GM19328 (cell line): ENCODE data around the gene ADCY9.
"Not testable (repeated sequence)": the region's sequence is repeated elsewhere in the genome, so short reads cannot be mapped to it uniquely, and the experiment has no call there.

Source experiments
- ATAC-seq: cut with Tn5 transposase; IDR thresholded peaks from one replicate; pipeline ENCODE4 v1.9.1; 2021; ENCODE audit warnings: mild to moderate bottlenecking, moderate library complexity; ENCODE audit not compliant: unreplicated experiment

The ADCY9 gene

GRCh38 chr16:4038448-4038847 lies 77.8 kb downstream of the ADCY9 start:
- no peak for ATAC-seq

- not testable (repeated sequence) for ATAC-seq
These were observed 79.3 kb downstream of the ADCY9 start for GRCh38 chr16:4036952-4037351.

- no peak for ATAC-seq
These were observed 81.3 kb downstream of the ADCY9 start for GRCh38 chr16:4034963-4035362.

- no peak for ATAC-seq
These were observed 82.3 kb downstream of the ADCY9 start for GRCh38 chr16:4033951-4034350.

- no peak for ATAC-seq
These were observed 83.5 kb downstream of the ADCY9 start for GRCh38 chr16:4032768-4033167.

- ATAC-seq = no peak
These were observed 88.1 kb downstream of the ADCY9 start for GRCh38 chr16:4028144-4028543.

- no peak for ATAC-seq
These were observed 89.4 kb downstream of the ADCY9 start for GRCh38 chr16:4026854-4027253.

- ATAC-seq = no peak
These were observed 90.8 kb downstream of the ADCY9 start for GRCh38 chr16:4025428-4025827.

GRCh38 chr16:4021916-4022315 lies 94.3 kb downstream of the ADCY9 start:
- ATAC-seq = no peak

GRCh38 chr16:4021070-4021779 lies 95.0 kb downstream of the ADCY9 start:
- ATAC-seq = no peak

GRCh38 chr16:4019371-4019791 lies 96.9 kb downstream of the ADCY9 start:
- ATAC-seq = no peak

GRCh38 chr16:4018391-4018790 lies 97.9 kb downstream of the ADCY9 start:
- no peak for ATAC-seq

- ATAC-seq = no peak
These were observed 98.4 kb downstream of the ADCY9 start for GRCh38 chr16:4017807-4018206.

- no peak for ATAC-seq
These were observed 99.6 kb downstream of the ADCY9 start for GRCh38 chr16:4016658-4017057.

GRCh38 chr16:4016005-4016352 lies 100.3 kb downstream of the ADCY9 start:
- no peak for ATAC-seq

- no peak for ATAC-seq
These were observed 100.8 kb downstream of the ADCY9 start for GRCh38 chr16:4015275-4016004.

GRCh38 chr16:4011940-4012629 lies 104.2 kb downstream of the ADCY9 start:
- ATAC-seq = no peak

GRCh38 chr16:4011225-4011939 lies 104.9 kb downstream of the ADCY9 start:
- no peak for ATAC-seq

- no peak for ATAC-seq
These were observed 105.8 kb downstream of the ADCY9 start for GRCh38 chr16:4010225-4011158.

GRCh38 chr16:4009177-4009576 lies 107.1 kb downstream of the ADCY9 start:
- ATAC-seq = no peak
